ENCODE data around the gene KCNQ1.

Gene KCNQ1

GRCh38 chr11:2436013-2436520, 8.7 kb upstream of the KCNQ1 start:
- TF ChIP-seq GATA3 (IDR thresholded peaks at IDR 0.05; ENCODE audit: low read depth, low read length) (no peak), GATA2 (IDR thresholded peaks at IDR 0.05; ENCODE audit: low read depth, low read length) (no peak)

- TF ChIP-seq GATA2 (IDR thresholded peaks at IDR 0.05; ENCODE audit: low read depth, low read length) (no peak), GATA3 (IDR thresholded peaks at IDR 0.05; ENCODE audit: low read depth, low read length) (no peak)
Observed at GRCh38 chr11:2436521-2437031, 8.2 kb upstream of the KCNQ1 start.

GRCh38 chr11:2437516-2437915, 7.3 kb upstream of the KCNQ1 start:
- TF ChIP-seq GATA2 (IDR thresholded peaks at IDR 0.05; ENCODE audit: low read depth, low read length), result no peak
- TF ChIP-seq GATA3 (IDR thresholded peaks at IDR 0.05; ENCODE audit: low read depth, low read length), result no peak

- TF ChIP-seq GATA3 (IDR thresholded peaks at IDR 0.05; ENCODE audit: low read depth, low read length) (no peak), GATA2 (IDR thresholded peaks at IDR 0.05; ENCODE audit: low read depth, low read length) (no peak)
Observed at GRCh38 chr11:2439820-2440219, 5.0 kb upstream of the KCNQ1 start.

GRCh38 chr11:2440646-2441045, 4.2 kb upstream of the KCNQ1 start:
- TF ChIP-seq GATA3 (IDR thresholded peaks at IDR 0.05; ENCODE audit: low read depth, low read length) (no peak), GATA2 (IDR thresholded peaks at IDR 0.05; ENCODE audit: low read depth, low read length) (no peak)

- TF ChIP-seq GATA2 (IDR thresholded peaks at IDR 0.05; ENCODE audit: low read depth, low read length) (no peak), GATA3 (IDR thresholded peaks at IDR 0.05; ENCODE audit: low read depth, low read length) (no peak)
Observed at GRCh38 chr11:2441171-2441570, 3.6 kb upstream of the KCNQ1 start.

- peak; percentile 69 for TF ChIP-seq GATA2 (IDR thresholded peaks at IDR 0.05; ENCODE audit: low read depth, low read length)
- TF ChIP-seq GATA3 (IDR thresholded peaks at IDR 0.05; ENCODE audit: low read depth, low read length), result no peak
Observed at GRCh38 chr11:2442589-2442988, 2.2 kb upstream of the KCNQ1 start.

- TF ChIP-seq GATA3 (IDR thresholded peaks at IDR 0.05; ENCODE audit: low read depth, low read length), result no peak
- TF ChIP-seq GATA2 (IDR thresholded peaks at IDR 0.05; ENCODE audit: low read depth, low read length), result no peak
Observed at GRCh38 chr11:2443406-2443805, 1.4 kb upstream of the KCNQ1 start.

GRCh38 chr11:2443881-2444820, 657 bp upstream of the KCNQ1 start, which contains the start of gene TRPM5:
TRPM5 (minus strand) TSS chr11:2444514; CDS start chr11:2423036, 21,478 bp downstream.
- TF ChIP-seq GATA3 (IDR thresholded peaks at IDR 0.05; ENCODE audit: low read depth, low read length), result no peak
- no peak for TF ChIP-seq GATA2 (IDR thresholded peaks at IDR 0.05; ENCODE audit: low read depth, low read length)

GRCh38 chr11:2445746-2446551, 1.1 kb downstream of the KCNQ1 start:
- no peak for TF ChIP-seq GATA2 (IDR thresholded peaks at IDR 0.05; ENCODE audit: low read depth, low read length)
- no peak for TF ChIP-seq GATA3 (IDR thresholded peaks at IDR 0.05; ENCODE audit: low read depth, low read length)

GRCh38 chr11:2446590-2447252, 1.9 kb downstream of the KCNQ1 start:
- TF ChIP-seq GATA2 (IDR thresholded peaks at IDR 0.05; ENCODE audit: low read depth, low read length) (no peak), GATA3 (IDR thresholded peaks at IDR 0.05; ENCODE audit: low read depth, low read length) (no peak)

- TF ChIP-seq GATA2 (IDR thresholded peaks at IDR 0.05; ENCODE audit: low read depth, low read length) (no peak), GATA3 (IDR thresholded peaks at IDR 0.05; ENCODE audit: low read depth, low read length) (no peak)
Observed at GRCh38 chr11:2447253-2447950, 2.6 kb downstream of the KCNQ1 start.
